A549 treated with ZK216348 at 1 μM for 4 hours (cell line): Measurements from ENCODE around the gene ASB18. TPM values are rescaled to one million over a fixed set of nuclear protein-coding genes. Genes with fewer than 3 reads are reported as not detected.

Experiments
- total RNA-seq: library from RNA; stranded (reverse); fragments of 200-300 nt; extraction: Qiagen RNA extraction; gene quantifications from 5 replicates; pipeline ENCODE4 v1.2.3, GENCODE V29; 2022; ENCODE audit warnings: low read depth

ASB18 gene, protein sequence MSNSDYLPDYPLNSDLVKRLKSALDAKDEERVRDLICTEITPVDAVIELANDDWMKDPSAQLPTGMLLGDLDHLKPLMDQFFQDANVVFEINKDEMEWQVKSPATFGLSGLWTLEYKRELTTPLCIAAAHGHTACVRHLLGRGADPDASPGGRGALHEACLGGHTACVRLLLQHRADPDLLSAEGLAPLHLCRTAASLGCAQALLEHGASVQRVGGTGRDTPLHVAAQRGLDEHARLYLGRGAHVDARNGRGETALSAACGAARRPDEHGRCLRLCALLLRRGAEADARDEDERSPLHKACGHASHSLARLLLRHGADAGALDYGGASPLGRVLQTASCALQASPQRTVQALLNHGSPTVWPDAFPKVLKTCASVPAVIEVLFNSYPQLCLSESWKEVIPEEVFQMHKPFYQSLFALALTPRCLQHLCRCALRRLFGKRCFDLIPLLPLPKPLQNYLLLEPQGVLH
- not detected in 5 replicates for total RNA-seq

DNA sequence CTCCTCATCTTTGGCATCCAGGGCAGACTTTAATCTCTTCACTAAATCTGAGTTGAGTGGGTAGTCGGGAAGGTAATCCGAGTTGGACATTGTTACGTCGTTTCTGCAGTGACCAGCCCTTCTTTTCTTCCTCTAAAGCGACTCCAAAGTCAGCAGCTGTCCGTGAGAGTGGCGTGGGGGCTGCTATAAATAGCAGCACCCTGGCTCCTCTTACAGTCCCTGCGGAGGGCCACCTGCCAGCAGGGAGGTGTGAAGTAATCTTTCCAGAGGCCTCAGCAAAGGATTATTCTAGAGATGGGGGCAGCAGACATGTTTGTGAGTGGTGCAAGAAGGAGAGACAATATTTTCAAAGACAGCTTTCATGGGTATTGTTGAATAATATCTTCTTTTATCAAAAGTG, at the start of gene ASB18:
Gene ASB18, minus strand, starts transcription at position 151 of the 400 bp plus-strand sequence. Its CDS starts 61 bp downstream, at position 90.

DNA sequence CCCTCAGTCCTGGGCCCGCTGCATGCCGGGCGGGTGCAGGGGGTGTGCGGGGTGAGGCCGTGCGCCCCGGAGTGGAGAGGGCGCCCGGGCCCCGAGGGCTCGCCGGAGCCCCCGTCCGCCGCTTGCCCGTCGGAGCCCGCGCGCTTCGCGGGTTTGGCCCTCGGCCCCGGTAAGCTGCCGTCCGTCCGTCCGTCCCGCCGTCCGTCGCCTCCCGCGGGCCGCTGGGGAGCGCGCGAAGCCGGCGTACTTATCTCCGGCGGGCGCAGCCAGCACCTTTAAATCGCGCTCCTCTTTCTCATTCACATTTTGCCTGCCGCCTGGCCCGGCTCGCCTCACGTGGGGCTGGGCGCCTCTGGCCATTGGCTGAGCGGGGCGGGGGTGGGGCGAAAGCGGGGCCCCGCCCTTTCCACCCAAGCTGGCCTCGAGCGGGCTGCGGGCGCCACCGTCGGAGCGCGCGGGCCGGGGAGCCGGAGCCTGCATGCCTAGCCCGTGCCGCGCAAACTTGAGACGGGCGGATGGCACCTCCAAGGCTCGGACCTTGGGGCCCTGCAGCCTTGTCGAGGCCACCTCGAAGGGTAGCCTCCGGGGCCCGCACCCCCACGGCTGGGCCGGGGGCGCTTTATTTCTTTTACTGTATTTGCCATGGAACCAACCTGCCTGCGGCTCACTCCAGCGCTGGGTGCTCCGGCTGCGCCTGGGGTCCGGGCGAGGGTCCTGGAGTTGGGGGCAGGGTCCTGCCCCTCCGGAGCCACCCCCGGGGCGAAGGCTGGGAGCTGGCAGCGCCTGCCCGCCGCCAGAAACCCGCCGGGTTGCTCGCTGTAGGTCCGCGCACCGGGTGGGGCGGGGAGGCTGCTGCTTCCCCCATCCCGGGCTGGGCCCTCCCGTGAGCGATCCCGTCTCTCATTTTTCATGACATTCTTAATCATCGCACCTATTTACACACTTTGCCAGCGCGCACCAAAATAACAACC, 95.8 kb downstream of the ASB18 start, which contains the start of gene GBX2:
Gene GBX2, minus strand, starts transcription at position 277 of the 971 bp plus-strand sequence. CDS start 415 bp downstream, outside the sequence.

Other genes with a start within 250 kb of the ASB18 start
- gene GBX2, start 96.0 kb downstream of the ASB18 start, total RNA-seq: 1.5 to 3.1 TPM (median 2.9 TPM) in 5 replicates